ENCODE measurements around the gene SPPL3. TPM values are rescaled to one million over a fixed set of nuclear protein-coding genes. Genes with fewer than 3 reads are reported as not detected.
A peak's percentile ranks its signal among the peaks of the same experiment; 100 is the strongest.

Gene SPPL3
- total RNA-seq, 1 experiment from 2014 or later: 18.8 TPM

DNA sequence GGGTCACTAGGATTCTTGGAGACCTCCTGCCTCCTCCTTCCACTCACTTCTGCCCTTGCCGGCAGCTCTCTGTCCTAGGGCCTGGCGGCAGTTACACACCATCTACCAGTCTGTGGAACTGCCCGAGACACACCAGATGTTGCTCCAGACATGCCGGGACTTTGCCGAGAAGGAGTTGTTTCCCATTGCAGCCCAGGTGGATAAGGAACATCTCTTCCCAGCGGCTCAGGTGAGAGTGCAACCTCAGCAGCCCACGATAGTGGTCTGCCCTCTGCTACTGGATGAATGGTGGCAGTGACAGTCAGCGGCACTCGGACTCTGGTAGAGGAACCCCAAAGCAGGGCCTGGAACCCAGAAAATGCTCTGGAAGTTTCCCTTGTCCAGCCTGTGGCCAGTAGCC is 177.2 kb downstream of the SPPL3 start:
- Histone ChIP-seq H3K36me3 (ENCODE audit: low read depth, low read length) (peaks cover 15% of the 10 kb centered on the region), H3K27me3 (ENCODE audit: low read length) (no peaks in the 10 kb centered on the region), H3K4me3 (ENCODE audit: low read length) (no peak overlapping the region), H2AFZ (ENCODE audit: low read length) (no peak overlapping the region), H3K9me3 (ENCODE audit: low read length) (no peaks in the 10 kb centered on the region), H4K20me1 (ENCODE audit: low read length) (no peaks in the 10 kb centered on the region), H3F3A (ENCODE audit: low read length, unreplicated experiment) (no peaks in the 10 kb centered on the region), H3K9ac (ENCODE audit: low read length) (no peak overlapping the region), H3K4me1 (ENCODE audit: insufficient read depth, low read length) (peaks cover 6% of the 10 kb centered on the region), H3K9me2 (replicated peaks; ENCODE audit: low read length) (no peaks in the 10 kb centered on the region), H3K79me2 (ENCODE audit: low read length) (no peaks in the 10 kb centered on the region), H3K27ac (ENCODE audit: low read length) (no peak overlapping the region), H3K4me2 (ENCODE audit: low read length) (no peak overlapping the region)
- no peak for ATAC-seq
- ChIA-PET POLR2A (ENCODE audit: unreplicated experiment) (no interaction called here), CTCF (no interaction called here)
- TF ChIP-seq EZH2phosphoT487 (IDR thresholded peaks at IDR 0.05; ENCODE audit: borderline replicate concordance, low read length): no peak
- no peak for TF ChIP-seq EZH2 (IDR thresholded peaks at IDR 0.05; ENCODE audit: low read length, unreplicated experiment)
- TF ChIP-seq, protein P1, sequence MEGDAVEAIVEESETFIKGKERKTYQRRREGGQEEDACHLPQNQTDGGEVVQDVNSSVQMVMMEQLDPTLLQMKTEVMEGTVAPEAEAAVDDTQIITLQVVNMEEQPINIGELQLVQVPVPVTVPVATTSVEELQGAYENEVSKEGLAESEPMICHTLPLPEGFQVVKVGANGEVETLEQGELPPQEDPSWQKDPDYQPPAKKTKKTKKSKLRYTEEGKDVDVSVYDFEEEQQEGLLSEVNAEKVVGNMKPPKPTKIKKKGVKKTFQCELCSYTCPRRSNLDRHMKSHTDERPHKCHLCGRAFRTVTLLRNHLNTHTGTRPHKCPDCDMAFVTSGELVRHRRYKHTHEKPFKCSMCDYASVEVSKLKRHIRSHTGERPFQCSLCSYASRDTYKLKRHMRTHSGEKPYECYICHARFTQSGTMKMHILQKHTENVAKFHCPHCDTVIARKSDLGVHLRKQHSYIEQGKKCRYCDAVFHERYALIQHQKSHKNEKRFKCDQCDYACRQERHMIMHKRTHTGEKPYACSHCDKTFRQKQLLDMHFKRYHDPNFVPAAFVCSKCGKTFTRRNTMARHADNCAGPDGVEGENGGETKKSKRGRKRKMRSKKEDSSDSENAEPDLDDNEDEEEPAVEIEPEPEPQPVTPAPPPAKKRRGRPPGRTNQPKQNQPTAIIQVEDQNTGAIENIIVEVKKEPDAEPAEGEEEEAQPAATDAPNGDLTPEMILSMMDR (conservative IDR thresholded peaks at IDR 0.05; ENCODE audit: low read depth, low read length): no peak
- BruUV-seq (replicated peaks): no TSS peak
- intact Hi-C loops (cut with micrococcal nuclease): no loop called here
- DNase-seq: no peak

GRCh38 chr12:120726510-120726793 is 177.7 kb downstream of the SPPL3 start:
- no peaks in the 10 kb centered on the region for H3K9me2 ChIP-seq (replicated peaks; ENCODE audit: low read length)
- peaks cover 19% of the 10 kb centered on the region for H3K36me3 ChIP-seq (ENCODE audit: low read depth, low read length)
- H3K9ac ChIP-seq (ENCODE audit: low read length): no peak overlapping the region
- ATAC-seq (no peak), DNase-seq (no peak)
- H3K9me3 ChIP-seq (ENCODE audit: low read length): no peaks in the 10 kb centered on the region
- H3F3A ChIP-seq (ENCODE audit: low read length, unreplicated experiment): no peaks in the 10 kb centered on the region
- TF ChIP-seq EZH2 (IDR thresholded peaks at IDR 0.05; ENCODE audit: low read length, unreplicated experiment): no peak
- TF ChIP-seq EZH2phosphoT487 (IDR thresholded peaks at IDR 0.05; ENCODE audit: borderline replicate concordance, low read length): no peak
- TF ChIP-seq, protein P1 (conservative IDR thresholded peaks at IDR 0.05; ENCODE audit: low read depth, low read length): no peak
- intact Hi-C loops (cut with micrococcal nuclease): no loop called here
- no peak overlapping the region for H3K27ac ChIP-seq (ENCODE audit: low read length)
- H3K4me2 ChIP-seq (ENCODE audit: low read length): peak overlapping the region; percentile 86
- H3K27me3 ChIP-seq (ENCODE audit: low read length): no peaks in the 10 kb centered on the region
- H3K79me2 ChIP-seq (ENCODE audit: low read length): no peaks in the 10 kb centered on the region
- CTCF ChIA-PET: no interaction called here
- H3K4me3 ChIP-seq (ENCODE audit: low read length): peak overlapping the region; percentile 71; the same call in 1 of the 2 replicates
- TSS peak; percentile 26 for BruUV-seq (replicated peaks)
- H3K4me1 ChIP-seq (ENCODE audit: insufficient read depth, low read length): peaks cover 6% of the 10 kb centered on the region
- POLR2A ChIA-PET (ENCODE audit: unreplicated experiment): no interaction called here
- no peak overlapping the region for H2AFZ ChIP-seq (ENCODE audit: low read length)
- no peaks in the 10 kb centered on the region for H4K20me1 ChIP-seq (ENCODE audit: low read length)

DNA sequence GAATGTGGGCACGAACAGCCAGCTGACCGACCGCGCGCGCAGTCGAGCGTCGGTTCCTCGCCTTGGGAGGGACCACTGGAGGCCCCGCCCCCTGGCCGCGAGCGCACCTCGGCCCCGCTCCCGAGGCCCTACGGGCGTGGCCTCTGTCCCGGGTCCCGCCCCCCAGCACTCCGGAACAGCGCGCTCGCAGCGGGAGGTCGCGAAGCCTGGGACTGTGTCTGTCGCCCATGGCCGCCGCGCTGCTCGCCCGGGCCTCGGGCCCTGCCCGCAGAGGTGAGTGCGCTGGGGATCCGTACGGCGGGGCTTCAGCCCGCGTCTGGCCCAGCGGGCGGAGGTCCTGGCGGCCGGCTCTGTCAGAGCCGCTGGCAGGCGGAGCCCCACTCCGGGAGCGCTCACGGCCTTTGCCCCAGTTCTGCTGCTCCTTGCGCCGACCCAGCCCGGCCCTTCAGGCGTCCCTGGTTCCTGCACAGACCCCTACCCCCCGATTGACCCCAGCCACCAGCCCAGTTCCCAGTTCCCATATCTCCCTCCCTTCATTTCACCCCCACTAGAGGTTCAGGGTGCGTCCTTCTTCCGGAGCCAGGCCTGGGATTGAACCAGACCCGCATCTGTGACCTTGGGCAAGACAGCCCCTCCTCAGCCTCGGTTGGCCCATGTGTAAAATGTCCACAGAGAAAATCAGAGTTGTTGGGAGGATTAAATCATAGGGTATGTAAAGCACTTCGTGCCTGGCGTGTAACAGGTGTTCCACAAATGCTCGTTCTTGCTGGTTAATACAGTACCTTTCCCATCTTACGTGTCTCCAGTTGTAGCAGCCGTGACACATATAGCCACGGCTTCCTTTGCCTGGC is 178.3 kb downstream of the SPPL3 start, which contains the start of gene ACADS:
ACADS (plus strand) TSS at position 168 of the 851 bp plus-strand sequence; CDS start at position 228, 60 bp downstream.
- intact Hi-C loops (cut with micrococcal nuclease): no loop called here
- peaks cover 25% of the 10 kb centered on the region for H3K36me3 ChIP-seq (ENCODE audit: low read depth, low read length)
- CTCF ChIA-PET: interaction anchor here (0.5 kb wide), 1 partner anchor 60 kb away, joined by 5 read pairs; no protein-coding TSS in a partner anchor

More for the DNA sequence above, 178.3 kb downstream of the SPPL3 start, which contains the start of gene ACADS:
- Histone ChIP-seq H3F3A (ENCODE audit: low read length, unreplicated experiment) (no peaks in the 10 kb centered on the region), H3K9me2 (replicated peaks; ENCODE audit: low read length) (no peaks in the 10 kb centered on the region), H3K27ac (ENCODE audit: low read length) (no peak within 1 kb of the TSS), H4K20me1 (ENCODE audit: low read length) (no peaks in the 10 kb centered on the region), H2AFZ (ENCODE audit: low read length) (peak within 1 kb of the TSS; percentile 72), H3K27me3 (ENCODE audit: low read length) (no peaks in the 10 kb centered on the region), H3K4me1 (ENCODE audit: insufficient read depth, low read length) (peaks cover 7% of the 10 kb centered on the region), H3K79me2 (ENCODE audit: low read length) (no peaks in the 10 kb centered on the region), H3K9me3 (ENCODE audit: low read length) (no peaks in the 10 kb centered on the region), H3K4me3 (ENCODE audit: low read length) (peak within 1 kb of the TSS; percentile 71), H3K9ac (ENCODE audit: low read length) (peak within 1 kb of the TSS; percentile 61), H3K4me2 (ENCODE audit: low read length) (peak within 1 kb of the TSS; percentile 86)
- DNase-seq (peak; percentile 80), ATAC-seq (peak; percentile 98)
- POLR2A ChIA-PET (ENCODE audit: unreplicated experiment): no interaction called here
- TF ChIP-seq EZH2 (IDR thresholded peaks at IDR 0.05; ENCODE audit: low read length, unreplicated experiment) (no peak), EZH2phosphoT487 (IDR thresholded peaks at IDR 0.05; ENCODE audit: borderline replicate concordance, low read length) (no peak)
- TF ChIP-seq, protein P1 (conservative IDR thresholded peaks at IDR 0.05; ENCODE audit: low read depth, low read length): no peak
- no TSS peak for BruUV-seq (replicated peaks)

Measured in PC-3 (cell line).